A549 (cell line): Measurements from ENCODE around the gene RBM4B. TPM values are rescaled to one million over a fixed set of nuclear protein-coding genes. Genes with fewer than 3 reads are reported as not detected.

ENCODE experiments used
- ATAC-seq, 2 experiments: fragments of 200-7000 bp in 1 of 2; fragments of >200 bp in 1 of 2; cut with Nextera tagmentation in 1 of 2; cut with Tn5 transposase in 1 of 2; 3 replicates each; pipeline versions ENCODE4 v1.8.0 to v1.9.1; 2018 to 2020; ENCODE audit warnings: mild to moderate bottlenecking in 1 of 2, moderate library complexity in 1 of 2
- CTCF ChIA-PET: fragments of 300-600 bp; sonication (Branson Sonifier 250); formaldehyde crosslinking; extraction: SDS; loops from one replicate; lab custom pipeline; 2021; ENCODE audit warnings: antibody characterized with exemption, inconsistent platforms; lab: Yijun Ruan, JAX
- POLR2A ChIA-PET: fragments of 350-600 bp; formaldehyde crosslinking; extraction: SDS; loops from one replicate; lab custom pipeline; 2021; ENCODE audit warnings: antibody characterized with exemption, inconsistent platforms; lab: Yijun Ruan, JAX
- DNase-seq, 2 experiments: peaks; one replicate each; pipeline versions ENCODE4 v3.0.0 to v3.0.0-alpha.2; 2011 to 2016; ENCODE audit warnings: low read depth in 1 of 2, low spot score in 1 of 2
- FAIRE-seq: peaks from 2 replicates; lab custom pipeline; 2011; peaks lifted over from hg19 to GRCh38; lab: Jason Lieb, UNC
- H3K27ac ChIP-seq, 2 experiments: fragments of >200 bp; sonication (Bioruptor Twin); formaldehyde crosslinking; 3 replicates each; pipeline ENCODE4 v1.5.1; 2016 to 2017
- H3K4me1 ChIP-seq: fragments of >200 bp; sonication (Bioruptor Twin); formaldehyde crosslinking; 3 replicates; pipeline ENCODE4 v1.6.1; 2016
- H3K4me2 ChIP-seq: fragments of >200 bp; sonication (Bioruptor Twin); formaldehyde crosslinking; 3 replicates; pipeline ENCODE4 v1.6.1; 2016
- H3K4me3 ChIP-seq: fragments of >200 bp; sonication (Bioruptor Twin); formaldehyde crosslinking; 3 replicates; pipeline ENCODE4 v1.5.1; 2016
- H3K9me3 ChIP-seq: fragments of >200 bp; sonication (Bioruptor Twin); formaldehyde crosslinking; 3 replicates; pipeline ENCODE4 v1.6.1; 2016
- BHLHE40 ChIP-seq: IDR thresholded peaks from 2 replicates; pipeline ENCODE4 v1.6.1; 2012; ENCODE audit warnings: low read depth, low read length, inconsistent platforms
- CBX8 ChIP-seq: fragments of 200-600 bp; sonication (generic); IDR thresholded peaks from 2 replicates; pipeline ENCODE4 v1.6.1; 2016
- CHD2 ChIP-seq: fragments of 150-350 bp; IDR thresholded peaks from 2 replicates; pipeline ENCODE4 v1.6.1; 2014; ENCODE audit warnings: low read length; ENCODE audit not compliant: partially characterized antibody
- CHD4 ChIP-seq: fragments of 200-600 bp; sonication (generic); IDR thresholded peaks from 2 replicates; pipeline ENCODE4 v1.6.1; 2016; ENCODE audit warnings: antibody characterized with exemption, mild to moderate bottlenecking, borderline replicate concordance
- EHF ChIP-seq: fragments of 250-450 bp; sonication (Bioruptor Pico); IDR thresholded peaks from 2 replicates; pipeline ENCODE4 v1.5.0; 2020; ENCODE audit warnings: mild to moderate bottlenecking
- EHMT2 ChIP-seq: fragments of 200-600 bp; sonication (generic); IDR thresholded peaks from 2 replicates; pipeline ENCODE4 v1.6.1; 2016; ENCODE audit warnings: antibody characterized with exemption, low read depth, mild to moderate bottlenecking, moderate library complexity
- EP300 ChIP-seq, 2 experiments: fragments of >200 bp; sonication (Bioruptor Twin); formaldehyde crosslinking; IDR thresholded peaks; 2 replicates in 1 of 2; 3 replicates in 1 of 2; pipeline ENCODE4 v1.6.1; 2016 to 2017
- ESRRA ChIP-seq: fragments of 150-350 bp; IDR thresholded peaks from 2 replicates; pipeline ENCODE4 v1.6.1; 2014; ENCODE audit warnings: mild to moderate bottlenecking, low read length, borderline replicate concordance
- FOSB ChIP-seq: fragments of 250-450 bp; sonication (Bioruptor Pico); IDR thresholded peaks from 2 replicates; pipeline ENCODE4 v1.5.0; 2020; ENCODE audit warnings: mild to moderate bottlenecking, moderate library complexity
- GATA3 ChIP-seq: IDR thresholded peaks from 2 replicates; pipeline ENCODE4 v1.6.1; 2012; ENCODE audit warnings: borderline replicate concordance
- HDAC2 ChIP-seq: fragments of 200-600 bp; sonication (generic); IDR thresholded peaks from 2 replicates; pipeline ENCODE4 v1.6.1; 2016
- JUN ChIP-seq, 2 experiments: fragments of >200 bp; sonication (Bioruptor Twin); formaldehyde crosslinking; IDR thresholded peaks; 2 replicates in 1 of 2; 3 replicates in 1 of 2; pipeline ENCODE4 v1.6.1; 2016 to 2017
- KDM5A ChIP-seq: fragments of 200-600 bp; sonication (generic); IDR thresholded peaks from 2 replicates; pipeline ENCODE4 v1.6.1; 2016; ENCODE audit warnings: antibody characterized with exemption, mild to moderate bottlenecking
- MAFK ChIP-seq: fragments of 450-650 bp; IDR thresholded peaks from 2 replicates; pipeline ENCODE4 v1.6.1; 2014; ENCODE audit not compliant: partially characterized antibody
- MAZ ChIP-seq: fragments of 150-350 bp; IDR thresholded peaks from 2 replicates; pipeline ENCODE4 v1.6.1; 2014; ENCODE audit warnings: antibody characterized with exemption, low read depth, low read length, borderline replicate concordance
- MYC ChIP-seq: IDR thresholded peaks from 2 replicates; pipeline ENCODE4 v1.6.1; 2012; ENCODE audit warnings: mild to moderate bottlenecking, inconsistent platforms, low read length, improper control_type of control experiment, borderline replicate concordance
- NPAS2 ChIP-seq: fragments of 250-450 bp; sonication (Bioruptor Pico); IDR thresholded peaks from 2 replicates; pipeline ENCODE4 v1.8.0; 2022; ENCODE audit warnings: mild to moderate bottlenecking, moderate library complexity, borderline replicate concordance
- PHF8 ChIP-seq: fragments of 200-600 bp; sonication (generic); IDR thresholded peaks from 2 replicates; pipeline ENCODE4 v1.6.1; 2016; ENCODE audit warnings: low read depth, mild to moderate bottlenecking, antibody characterized with exemption, moderate library complexity, borderline replicate concordance
- POLR2AphosphoS2 ChIP-seq: conservative IDR thresholded peaks from 2 replicates; pipeline ENCODE4 v1.6.1; 2012; ENCODE audit warnings: low read length, improper control_type of control experiment, inconsistent platforms
- RCOR1 ChIP-seq: fragments of 150-350 bp; IDR thresholded peaks from 2 replicates; pipeline ENCODE4 v1.6.1; 2014; ENCODE audit warnings: antibody characterized with exemption, low read length, low read depth
- RFX5 ChIP-seq: fragments of 450-650 bp; IDR thresholded peaks from 2 replicates; pipeline ENCODE4 v1.7.1; 2014; ENCODE audit warnings: antibody characterized with exemption, mild to moderate bottlenecking, moderate library complexity
- SMC3 ChIP-seq: fragments of >200 bp; sonication (Bioruptor Twin); formaldehyde crosslinking; IDR thresholded peaks from 3 replicates; pipeline ENCODE4 v1.6.1; 2018; ENCODE audit warnings: inconsistent platforms
- TFCP2L1 ChIP-seq: fragments of 250-450 bp; sonication (Bioruptor Pico); IDR thresholded peaks from 2 replicates; pipeline ENCODE4 v1.5.0; 2021; ENCODE audit warnings: mild to moderate bottlenecking
- ZC3H11A ChIP-seq: fragments of 450-650 bp; IDR thresholded peaks from 2 replicates; pipeline ENCODE4 v1.6.1; 2014; ENCODE audit warnings: antibody characterized with exemption, mild to moderate bottlenecking
- ZNF302 ChIP-seq: fragments of 250-450 bp; sonication (Bioruptor Pico); IDR thresholded peaks from 2 replicates; pipeline ENCODE4 v1.9.0; 2021; ENCODE audit warnings: inconsistent platforms, mild to moderate bottlenecking, moderate library complexity
- ZSCAN20 ChIP-seq: fragments of 250-450 bp; sonication (Bioruptor Pico); IDR thresholded peaks from 2 replicates; pipeline ENCODE4 v1.8.0; 2022; ENCODE audit warnings: mild to moderate bottlenecking, moderate library complexity
- WGBS: methylation state at CpG from one replicate; pipeline ENCODE4 v1.1.6; 2017; ENCODE audit errors: missing lambda C conversion rate; 5-methylcytosine and 5-hydroxymethylcytosine counted together
- polyA plus RNA-seq, 4 experiments: library from polyadenylated mRNA; depleted of rRNA in 3 of 4; stranded (reverse); fragments of >200 nt; fragmentation: RNase III in 1 of 4; extraction: RNeasy Plus Mini Kit Qiagen cat#74134 plus additional on column Dnase treatment in 1 of 4; gene quantifications; 2 replicates in 3 of 4; 3 replicates in 1 of 4; pipeline ENCODE4 v1.2.3, GENCODE V29; 2011 to 2017
- TF ChIP-seq, protein P1 (sequence below): IDR thresholded peaks from 2 replicates; pipeline ENCODE4 v1.6.1; 2012
- TF ChIP-seq, protein P2 (sequence below): fragments of >200 bp; sonication (Bioruptor Twin); formaldehyde crosslinking; IDR thresholded peaks from 2 replicates; pipeline ENCODE4 v1.6.1; 2016
- TF ChIP-seq, protein P3 (sequence below): fragments of >200 bp; sonication (Bioruptor Twin); formaldehyde crosslinking; IDR thresholded peaks from 3 replicates; pipeline ENCODE4 v1.6.1; 2016

RBM4B gene
- polyA plus RNA-seq, 2 of the 4 experiments (the other 2 are of a cell fraction) = 28.0 to 32.7 TPM

DNA sequence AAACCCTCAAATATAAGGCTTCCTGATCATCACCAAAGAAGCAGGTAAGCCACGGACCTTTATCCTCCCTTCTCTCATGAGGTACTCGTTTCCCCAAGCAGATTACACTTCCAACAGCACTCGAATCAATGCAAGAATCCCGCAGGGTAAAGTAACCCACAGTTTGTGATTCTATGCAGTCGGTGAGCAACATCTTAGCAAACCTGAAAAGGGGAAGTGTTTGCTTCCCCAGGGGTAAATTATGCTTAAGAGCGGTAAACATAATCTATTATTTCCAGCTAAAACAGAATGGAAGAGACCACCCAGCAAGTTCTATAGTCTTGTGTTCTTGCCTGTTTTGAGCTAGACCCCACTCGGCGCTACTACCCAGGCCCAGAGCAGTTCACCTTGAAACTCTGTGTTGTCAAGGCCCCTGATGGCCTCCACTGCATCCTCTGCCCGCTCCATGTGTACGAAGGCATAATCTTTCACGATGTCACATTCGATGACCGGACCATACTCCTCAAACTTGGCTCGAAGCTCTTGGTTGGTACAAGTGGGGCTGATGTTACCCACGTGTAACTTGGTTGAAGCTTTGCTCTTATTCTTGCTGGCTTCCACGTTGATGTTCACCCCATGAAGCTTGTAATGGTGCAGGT lies 1.3 kb downstream of the RBM4B start:
- H3K4me1 ChIP-seq = peaks cover 26% of the 10 kb centered on the region
- TF ChIP-seq HDAC2 = no peak
- no peak for TF ChIP-seq TFCP2L1 (CRISPR knock-in tag)
- TF ChIP-seq FOSB (CRISPR knock-in tag) = no peak
- no peak for TF ChIP-seq RFX5
- TF ChIP-seq CHD4 = no peak
- TF ChIP-seq MYC = no peak
- TF ChIP-seq NPAS2 (CRISPR knock-in tag) = no peak
- no peak for TF ChIP-seq EHF (CRISPR knock-in tag)
- no peak for TF ChIP-seq ZSCAN20 (CRISPR knock-in tag)
- TF ChIP-seq GATA3 = no peak
- TF ChIP-seq MAFK = no peak
- TF ChIP-seq EHMT2 = no peak
- TF ChIP-seq ZC3H11A = no peak
- CTCF ChIA-PET = interaction anchor here (0.6 to 5.7 kb wide), 7 partner anchors 39 to 288 kb away, joined by 3 to 63 read pairs (median 7); partner anchors contain the start of genes CCDC87, CCS and MRPL11
- FAIRE-seq = no peak
- no peaks in the 10 kb centered on the region for H3K9me3 ChIP-seq
- no peak overlapping the region; the same call in 2 of the 3 replicates for H3K4me3 ChIP-seq
- 92% methylated on average over 16 of the region's 16 CpGs for WGBS
- DNase-seq = no peak
- POLR2A ChIA-PET = interaction anchor here (2.5 to 2.6 kb wide), 2 partner anchors 70 to 196 kb away, joined by 10 to 17 read pairs; partner anchors contain the start of gene DPP3
- no peak for ATAC-seq
- H3K27ac ChIP-seq = no peak overlapping the region
- peak overlapping the region; percentile 70 for H3K4me2 ChIP-seq

DNA sequence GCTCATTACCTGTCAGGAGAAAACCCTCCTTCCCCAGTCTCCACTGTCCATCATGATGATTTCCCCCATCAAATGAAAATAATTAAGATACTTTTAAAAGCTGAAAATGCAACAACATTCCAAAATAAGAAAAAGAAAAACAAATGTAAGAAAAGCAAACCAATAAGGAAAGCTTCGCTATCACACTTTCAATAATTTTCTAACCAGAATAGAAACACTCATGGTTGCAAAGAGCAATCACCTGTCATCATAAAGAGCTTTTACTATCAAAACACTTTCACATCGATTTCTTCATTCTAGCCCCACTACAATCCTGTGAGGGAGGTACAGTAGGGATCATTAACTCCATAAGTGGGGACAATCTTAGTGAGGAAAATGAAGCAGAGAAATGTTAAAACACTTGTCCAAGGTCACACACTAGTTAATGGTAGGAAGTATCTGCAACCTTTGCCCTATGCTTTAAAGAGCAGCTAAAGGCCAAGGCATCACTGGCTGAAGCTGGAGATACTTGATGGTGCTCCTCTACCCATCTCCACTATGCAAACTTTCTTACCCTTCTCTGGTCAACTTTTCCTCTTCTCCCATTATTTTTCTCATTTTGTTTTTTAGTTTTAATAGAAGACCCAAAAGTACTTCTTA lies 2.6 kb downstream of the RBM4B start:
- H3K4me3 ChIP-seq = no peak overlapping the region
- POLR2A ChIA-PET = no interaction called here
- H3K4me2 ChIP-seq = peak overlapping the region; percentile 70; the same call in 1 of the 3 replicates
- no peak for FAIRE-seq
- TF ChIP-seq RCOR1 (no peak), POLR2AphosphoS2 (no peak), MAFK (no peak), ZC3H11A (no peak), ZNF302 (CRISPR knock-in tag) (no peak), CHD2 (no peak)
- CTCF ChIA-PET = interaction anchor here (0.9 to 1.3 kb wide), 2 partner anchors 14 to 21 kb away, joined by 3 read pairs; no protein-coding TSS in a partner anchor
- 62% methylated on average over 2 of the region's 2 CpGs for WGBS
- ATAC-seq = no peak
- H3K9me3 ChIP-seq = no peaks in the 10 kb centered on the region
- H3K4me1 ChIP-seq = peaks cover 26% of the 10 kb centered on the region
- H3K27ac ChIP-seq = no peak overlapping the region
- no peak for DNase-seq

DNA sequence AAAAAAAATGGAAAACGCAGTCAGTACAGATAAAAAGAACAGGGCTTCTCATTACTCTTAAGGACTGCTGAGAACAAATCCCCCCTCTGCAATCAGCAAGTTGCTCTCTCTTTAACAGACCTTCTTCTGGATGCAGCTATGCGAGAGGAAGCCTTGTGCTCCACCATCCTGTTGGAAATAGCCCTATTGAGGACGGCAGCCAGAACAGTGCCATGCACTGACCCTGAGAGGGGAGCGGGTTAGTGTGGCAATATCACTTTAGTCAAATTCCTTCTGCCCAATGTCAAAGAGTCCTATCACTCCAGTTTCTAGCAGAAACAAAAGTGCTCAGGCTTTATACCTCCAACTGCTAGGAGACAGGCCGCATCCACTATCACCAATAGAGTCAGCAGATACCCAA lies 6.9 kb downstream of the RBM4B start:
- TF ChIP-seq ESRRA (no peak), PHF8 (no peak), MAZ (no peak), KDM5A (no peak), SMC3 (no peak), FOSB (CRISPR knock-in tag) (no peak), JUN (IDR thresholded peaks at IDR 0.05) (no peak), EP300 (IDR thresholded peaks at IDR 0.05) (no peak), CBX8 (no peak), BHLHE40 (no peak)
- TF ChIP-seq, protein P1, sequence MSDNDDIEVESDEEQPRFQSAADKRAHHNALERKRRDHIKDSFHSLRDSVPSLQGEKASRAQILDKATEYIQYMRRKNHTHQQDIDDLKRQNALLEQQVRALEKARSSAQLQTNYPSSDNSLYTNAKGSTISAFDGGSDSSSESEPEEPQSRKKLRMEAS = no peak
- TF ChIP-seq, protein P2, sequence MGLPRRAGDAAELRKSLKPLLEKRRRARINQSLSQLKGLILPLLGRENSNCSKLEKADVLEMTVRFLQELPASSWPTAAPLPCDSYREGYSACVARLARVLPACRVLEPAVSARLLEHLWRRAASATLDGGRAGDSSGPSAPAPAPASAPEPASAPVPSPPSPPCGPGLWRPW = no peak
- TF ChIP-seq, protein P3, sequence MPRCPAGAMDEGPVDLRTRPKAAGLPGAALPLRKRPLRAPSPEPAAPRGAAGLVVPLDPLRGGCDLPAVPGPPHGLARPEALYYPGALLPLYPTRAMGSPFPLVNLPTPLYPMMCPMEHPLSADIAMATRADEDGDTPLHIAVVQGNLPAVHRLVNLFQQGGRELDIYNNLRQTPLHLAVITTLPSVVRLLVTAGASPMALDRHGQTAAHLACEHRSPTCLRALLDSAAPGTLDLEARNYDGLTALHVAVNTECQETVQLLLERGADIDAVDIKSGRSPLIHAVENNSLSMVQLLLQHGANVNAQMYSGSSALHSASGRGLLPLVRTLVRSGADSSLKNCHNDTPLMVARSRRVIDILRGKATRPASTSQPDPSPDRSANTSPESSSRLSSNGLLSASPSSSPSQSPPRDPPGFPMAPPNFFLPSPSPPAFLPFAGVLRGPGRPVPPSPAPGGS = no peak
- CTCF ChIA-PET = interaction anchor here (1.0 kb wide), 1 partner anchor 17 kb away, joined by 3 read pairs; no protein-coding TSS in a partner anchor
- FAIRE-seq (no peak), ATAC-seq (no peak; a peak in 1 of 6 replicates), DNase-seq (no peak)
- Histone ChIP-seq H3K9me3 (no peaks in the 10 kb centered on the region), H3K27ac (no peak overlapping the region), H3K4me3 (no peak overlapping the region), H3K4me1 (peaks cover 12% of the 10 kb centered on the region; the same call in 1 of the 3 replicates), H3K4me2 (no peak overlapping the region)
- POLR2A ChIA-PET = no interaction called here
- WGBS = 92% methylated on average over 5 of the region's 5 CpGs
